ENCODE results near the gene DAAM1. TPM values are rescaled to one million over a fixed set of nuclear protein-coding genes. Genes with fewer than 3 reads are reported as not detected.

The DAAM1 gene
- total RNA-seq, 1 donor: 5.9 TPM

DNA sequence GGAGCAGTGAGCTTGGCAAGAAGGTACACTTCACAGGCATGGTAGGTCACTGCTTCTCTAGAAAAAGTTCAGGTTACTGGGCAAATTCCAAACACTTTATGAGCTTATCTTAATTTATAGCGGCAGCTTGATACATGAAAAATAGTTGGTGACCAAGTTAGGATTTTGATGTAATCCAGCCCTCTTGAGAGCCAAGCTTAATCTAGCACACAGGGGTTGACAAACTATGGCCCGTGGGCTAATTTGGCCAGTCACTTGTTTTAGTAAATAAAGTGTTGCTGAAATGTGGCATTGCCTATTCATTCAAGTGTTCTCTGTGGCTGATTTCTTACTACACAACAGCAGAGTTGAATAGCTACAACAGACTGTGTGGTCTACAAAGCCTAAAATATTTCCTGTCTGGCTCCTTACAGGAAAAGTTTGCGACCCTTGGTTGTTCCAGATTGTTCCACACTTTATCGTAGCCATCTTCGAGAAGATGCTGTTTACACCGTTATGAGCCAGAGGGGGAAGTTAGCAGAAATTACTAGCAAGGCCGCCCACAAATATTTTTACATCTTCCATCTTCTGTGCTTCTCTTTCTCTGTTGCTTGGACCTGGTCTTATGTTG, 120.9 kb downstream of the DAAM1 start:
- DNase-seq (ENCODE audit: low read depth in 2 of 3, low spot score in 2 of 3): no peak

DNA sequence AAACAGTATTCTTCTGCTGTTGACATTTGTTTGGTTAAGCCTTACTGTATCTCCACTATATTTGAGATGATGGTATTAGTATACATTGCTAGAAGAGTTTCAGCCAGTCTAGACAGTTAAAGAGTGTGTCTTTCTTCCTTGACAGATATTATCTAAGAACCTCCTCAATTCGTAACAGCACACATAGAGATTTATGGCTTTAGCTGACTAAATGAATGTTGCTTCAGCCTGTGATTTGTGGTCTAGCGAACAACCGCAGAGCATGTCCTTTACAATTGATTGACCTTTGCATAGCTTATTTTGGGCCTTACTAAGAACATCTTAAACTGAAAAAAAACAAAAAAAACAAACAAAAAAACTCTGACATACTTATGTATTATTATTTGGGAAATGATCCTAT, 122.2 kb downstream of the DAAM1 start:
- DNase-seq (ENCODE audit: low read depth in 2 of 3, low spot score in 2 of 3): peak in 1 of 3 donors; percentile 32

DNA sequence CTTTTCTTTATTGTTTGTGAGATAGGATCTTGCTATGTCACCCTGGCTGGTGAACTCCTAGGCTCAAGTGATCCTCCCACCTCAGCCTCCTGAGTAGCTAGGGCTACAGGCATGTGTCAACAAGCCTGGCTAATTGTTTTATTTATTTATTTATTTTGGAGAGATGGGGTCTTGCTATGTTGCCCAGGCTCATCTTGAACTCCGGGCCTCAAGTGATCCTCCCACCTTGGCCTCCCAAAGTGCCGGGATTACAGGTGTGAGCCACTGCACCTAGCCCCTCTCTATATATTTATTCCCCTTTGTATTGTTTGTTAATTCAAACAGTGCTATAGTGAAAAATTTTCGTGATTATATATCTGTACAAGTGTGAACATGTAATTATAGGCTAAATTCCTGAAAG, 123.3 kb downstream of the DAAM1 start:
- DNase-seq (ENCODE audit: low read depth in 2 of 3, low spot score in 2 of 3): no peak

DNA sequence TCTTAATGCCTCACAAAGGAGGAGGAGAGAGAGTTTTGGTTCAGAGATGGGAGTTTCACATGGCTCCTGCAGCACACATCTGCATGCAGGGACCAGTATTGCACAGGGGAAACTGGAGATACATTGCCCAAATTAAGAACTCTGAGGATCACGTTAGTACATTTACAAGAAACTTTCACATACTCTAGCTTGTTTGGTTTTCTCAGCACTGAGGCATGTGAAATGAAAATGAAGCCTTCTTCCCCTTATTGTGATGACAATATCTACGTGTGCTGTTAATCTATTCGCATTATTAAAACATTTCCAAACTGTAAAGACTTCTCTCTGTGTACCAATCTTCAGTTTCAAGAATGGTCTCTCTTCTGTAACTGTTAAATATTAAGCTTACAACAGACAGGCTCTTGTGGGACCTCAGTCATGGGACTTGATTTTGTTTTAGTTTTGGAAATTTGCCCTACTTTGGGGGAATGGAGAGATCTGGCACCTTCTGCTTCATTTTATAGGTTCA, 124.7 kb downstream of the DAAM1 start:
- no peak for DNase-seq (ENCODE audit: low read depth in 2 of 3, low spot score in 2 of 3)

DNA sequence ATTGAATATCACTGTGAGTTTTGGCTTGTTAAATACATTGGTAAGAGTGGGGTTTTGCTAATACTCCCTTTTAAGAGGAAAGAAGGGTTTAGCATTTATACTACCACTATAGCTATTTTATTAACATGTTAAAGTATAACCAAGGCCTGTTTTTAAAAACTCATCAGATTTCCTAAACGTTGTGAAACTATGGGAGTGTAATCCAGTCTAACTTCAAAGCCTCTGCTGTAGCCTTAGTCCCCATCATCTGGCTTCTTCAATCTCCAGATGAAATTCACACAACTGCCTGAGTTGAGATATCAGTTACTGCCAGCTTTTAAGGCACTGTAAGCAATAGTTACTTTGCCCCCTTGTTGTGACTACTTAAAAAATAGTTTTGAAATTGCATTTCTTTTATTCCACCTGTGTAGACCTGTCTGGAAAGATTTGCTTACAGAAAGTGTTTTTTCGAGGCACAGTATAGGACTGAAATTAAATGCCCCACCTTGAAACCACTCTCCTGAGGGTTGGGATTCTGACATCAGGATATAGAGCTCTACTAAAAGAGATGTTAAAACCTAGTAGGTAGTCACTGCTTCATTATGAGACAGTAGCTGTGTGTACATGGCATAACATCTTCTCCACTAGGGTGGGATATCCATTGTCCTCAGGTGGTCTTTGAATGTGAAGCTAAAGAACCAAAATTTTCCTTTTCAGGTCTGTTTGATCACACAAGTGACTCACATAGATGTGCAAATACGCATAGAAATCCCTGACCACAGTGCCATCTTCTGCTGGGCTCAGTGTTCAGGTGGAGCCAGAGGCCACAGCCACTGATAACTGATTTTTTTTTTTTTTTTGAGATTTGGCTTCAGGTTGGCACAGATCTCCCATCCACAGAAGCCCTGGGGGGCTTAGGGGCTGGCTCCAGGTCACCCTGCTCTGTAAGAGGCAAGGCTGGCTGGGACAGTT, 125.5 kb downstream of the DAAM1 start:
- no peak for DNase-seq (ENCODE audit: low read depth in 2 of 3, low spot score in 2 of 3)

DNA sequence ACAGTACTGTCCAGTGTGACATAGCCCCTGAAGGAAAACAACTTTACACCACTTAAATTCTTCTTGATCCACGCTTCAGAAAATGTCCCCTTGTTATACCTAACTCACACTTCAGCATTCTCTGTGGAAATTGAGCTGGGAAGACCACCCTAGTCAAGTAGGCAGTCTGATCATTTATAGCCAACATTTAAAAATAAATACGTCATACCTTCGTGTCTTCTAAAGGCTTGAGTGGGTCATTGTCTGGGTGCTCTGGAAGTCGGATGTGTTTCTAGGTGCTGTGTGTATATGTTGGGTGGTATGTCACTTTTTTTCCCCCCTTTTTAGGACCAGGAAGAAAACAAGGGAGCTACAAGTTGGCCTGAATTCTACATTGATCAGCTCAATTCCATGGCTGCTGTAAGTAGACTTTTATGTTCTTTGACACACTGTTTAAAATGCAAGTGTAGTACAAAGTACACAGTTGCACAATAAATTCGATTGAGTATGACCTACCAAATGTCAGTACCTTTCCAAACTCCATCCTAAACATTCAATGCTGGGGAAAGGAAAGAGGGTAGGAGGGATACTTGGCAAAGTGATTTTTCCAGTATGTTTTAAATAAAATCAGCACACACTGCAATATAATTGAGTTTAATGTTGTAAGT, 126.6 kb downstream of the DAAM1 start:
- DNase-seq (ENCODE audit: low read depth in 2 of 3, low spot score in 2 of 3): no peak

DNA sequence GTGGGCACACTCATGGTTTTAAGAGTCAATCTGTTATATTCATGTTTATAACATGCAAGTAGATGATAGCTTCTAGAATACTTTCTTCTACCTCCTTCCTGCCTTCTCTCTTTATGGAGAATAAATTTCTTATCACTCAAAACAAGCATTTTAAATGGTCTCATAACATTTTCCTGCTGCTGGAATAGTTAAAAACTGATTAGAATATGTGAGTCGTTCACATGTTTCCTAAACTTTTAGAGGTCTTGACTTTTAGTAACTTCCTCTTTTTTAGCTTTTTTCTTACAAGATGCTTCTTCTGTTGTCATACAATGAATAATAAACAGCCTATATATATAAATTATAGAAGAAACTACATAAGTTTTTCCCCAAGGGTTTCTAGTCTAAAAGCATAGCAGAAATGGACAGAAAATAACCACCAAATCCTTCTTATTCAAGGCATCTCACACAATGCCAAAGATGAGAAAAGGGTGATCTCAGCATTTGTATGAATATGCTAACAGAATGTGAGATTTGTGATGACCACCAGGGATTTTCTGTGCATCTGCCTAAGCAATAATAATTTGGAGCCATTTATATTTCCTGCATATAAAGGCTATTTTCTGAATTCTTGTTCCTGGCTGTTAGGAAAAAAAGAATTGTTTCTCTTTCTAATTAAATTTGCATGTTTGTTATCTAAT, 127.8 kb downstream of the DAAM1 start:
- DNase-seq (ENCODE audit: low read depth in 2 of 3, low spot score in 2 of 3): peak in 2 of 3 donors; percentile 9 to 50

DNA sequence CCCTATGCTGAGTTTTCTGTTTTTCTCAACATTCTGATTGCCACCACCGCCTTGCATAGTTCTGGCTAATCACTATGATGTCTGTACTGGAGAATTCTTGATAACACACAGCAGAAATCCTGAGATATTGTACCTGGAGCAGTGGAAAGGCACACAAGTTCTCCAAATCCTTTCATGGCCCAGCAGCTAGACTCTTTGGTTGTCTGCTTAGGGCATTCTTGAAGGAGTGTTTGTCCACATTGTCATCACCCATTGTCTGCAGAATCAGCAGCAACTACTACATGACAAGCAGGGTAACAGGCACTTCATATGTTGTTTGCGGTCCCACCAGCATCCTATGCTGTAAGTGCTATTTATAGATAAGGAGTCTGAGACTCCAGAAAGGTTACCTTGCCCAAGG, 128.9 kb downstream of the DAAM1 start:
- no peak for DNase-seq (ENCODE audit: low read depth in 2 of 3, low spot score in 2 of 3)

DNA sequence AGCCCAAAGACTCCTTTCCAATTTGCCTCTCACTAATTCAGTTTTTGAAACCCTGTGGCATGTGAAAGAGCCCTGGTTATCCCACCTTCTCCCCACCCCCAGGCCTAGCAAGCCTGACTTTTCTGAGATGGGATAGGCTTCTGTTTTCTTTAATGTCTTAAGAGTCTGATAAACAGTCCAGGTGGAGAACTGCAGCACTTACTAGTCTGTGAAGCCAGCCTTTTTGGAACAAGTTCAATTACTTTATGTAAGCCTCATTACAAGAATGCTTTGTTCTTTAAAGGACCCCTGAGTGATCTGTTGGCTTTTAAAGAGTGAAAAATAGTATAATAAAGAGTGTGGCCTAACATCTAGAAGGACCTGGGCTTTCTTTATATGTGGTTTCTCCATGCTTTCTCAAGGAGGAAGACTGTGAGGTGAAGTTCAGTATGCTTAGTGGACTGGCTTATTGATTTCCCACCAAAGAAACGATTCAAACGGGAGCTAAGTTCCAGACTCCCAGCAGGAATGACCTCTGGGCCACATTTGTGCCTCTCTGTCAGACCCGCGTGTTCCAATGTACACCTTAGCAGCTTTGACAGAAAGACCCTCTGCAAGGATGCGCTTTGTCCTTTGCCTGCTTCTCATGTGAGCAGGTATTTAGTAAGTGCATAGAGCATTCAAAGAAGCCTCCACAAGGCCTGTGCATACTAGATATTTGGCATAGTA, 129.5 kb downstream of the DAAM1 start:
- DNase-seq (ENCODE audit: low read depth in 2 of 3, low spot score in 2 of 3): no peak

DNA sequence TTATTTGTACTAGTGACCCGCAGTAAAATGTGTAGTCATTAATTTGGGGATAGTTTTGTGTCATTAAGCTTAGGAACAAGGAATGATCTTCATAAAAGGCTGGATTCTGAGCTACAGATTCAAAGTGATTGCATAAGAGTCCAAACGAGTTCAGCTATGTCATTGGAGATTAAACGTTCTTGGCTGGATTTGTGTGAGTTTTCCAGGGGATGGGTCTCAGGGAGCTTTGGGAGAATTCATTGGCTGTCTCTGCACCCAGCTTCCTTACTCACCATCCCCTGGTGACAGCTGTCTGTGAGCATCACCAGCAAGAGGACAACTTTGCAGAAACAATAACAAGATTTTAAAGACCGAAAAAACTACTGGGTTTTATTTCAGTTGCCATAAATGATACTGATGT, 130.4 kb downstream of the DAAM1 start:
- no peak for DNase-seq (ENCODE audit: low read depth in 2 of 3, low spot score in 2 of 3)

DNA sequence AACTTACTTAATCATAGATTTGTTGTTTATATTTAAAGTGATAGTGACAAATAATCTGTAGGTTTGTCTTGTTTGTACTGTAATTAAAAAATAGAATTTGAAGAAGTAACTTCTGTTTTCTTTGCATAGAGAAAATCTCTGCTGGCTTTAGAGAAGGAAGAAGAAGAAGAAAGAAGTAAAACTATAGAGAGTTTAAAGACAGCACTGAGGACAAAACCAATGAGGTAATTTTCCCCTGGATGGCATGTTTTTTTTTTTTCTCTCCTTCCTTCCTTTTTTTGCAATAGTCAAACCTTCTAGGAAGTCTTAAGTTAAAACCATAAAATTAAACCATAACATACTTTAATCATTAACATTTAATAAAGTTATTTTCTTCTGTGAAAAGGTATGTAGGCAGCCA, 131.9 kb downstream of the DAAM1 start:
- no peak for DNase-seq (ENCODE audit: low read depth in 2 of 3, low spot score in 2 of 3)

DNA sequence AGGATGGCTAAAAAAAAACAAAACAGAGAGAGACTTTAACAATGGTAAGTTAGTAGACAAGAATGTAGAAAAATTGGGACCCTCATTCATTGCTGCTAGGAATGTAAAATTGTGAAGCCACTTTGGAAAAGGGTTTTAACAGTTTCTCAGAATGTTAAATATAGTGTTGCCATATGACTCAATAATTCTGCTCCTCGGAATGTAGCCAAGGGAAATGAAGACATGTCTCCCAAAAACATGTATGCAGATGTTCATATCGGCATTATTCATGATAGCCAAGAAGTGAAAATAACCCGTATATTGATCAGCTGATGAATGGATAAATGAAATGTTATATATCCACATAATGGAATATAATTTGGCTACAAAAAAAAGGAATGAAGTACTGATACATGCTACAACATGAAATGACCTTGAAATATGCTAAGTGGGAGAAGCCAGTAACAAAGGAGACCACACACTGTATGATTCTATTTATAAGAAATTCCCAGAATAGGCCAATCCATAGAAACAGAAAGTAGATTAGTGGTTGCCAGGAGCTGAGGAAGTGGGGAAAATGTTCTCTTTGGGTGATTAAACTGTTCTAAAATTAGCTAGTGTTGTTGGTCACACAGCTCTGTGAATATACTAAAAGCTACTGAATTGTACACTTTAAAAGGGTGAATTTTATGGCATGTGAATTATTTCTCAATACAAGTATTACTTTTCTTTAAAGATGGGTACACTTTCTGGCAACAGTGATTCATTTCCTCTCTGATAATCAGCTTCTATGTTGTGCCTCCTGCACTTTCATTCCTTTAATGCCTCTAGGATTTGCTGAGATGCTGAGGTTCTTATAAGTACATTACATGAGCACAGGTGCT, 132.5 kb downstream of the DAAM1 start:
- no peak for DNase-seq (ENCODE audit: low read depth in 2 of 3, low spot score in 2 of 3)

DNA sequence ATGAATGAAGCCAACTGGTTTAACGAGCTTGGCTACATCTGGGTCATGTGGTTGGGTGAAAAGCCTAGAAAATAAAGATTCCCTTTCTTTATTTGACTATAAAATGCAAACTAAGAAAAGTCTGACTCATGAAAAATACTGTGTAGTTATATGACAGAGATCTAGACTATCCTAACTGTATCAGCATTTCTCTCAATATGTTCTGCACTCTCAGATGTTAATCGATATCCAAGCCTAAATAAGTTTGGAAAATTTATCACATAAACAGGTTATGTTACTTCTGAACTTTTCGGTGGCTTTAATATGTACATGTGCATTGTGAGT, 133.1 kb downstream of the DAAM1 start:
- DNase-seq (ENCODE audit: low read depth in 2 of 3, low spot score in 2 of 3): no peak

DNA sequence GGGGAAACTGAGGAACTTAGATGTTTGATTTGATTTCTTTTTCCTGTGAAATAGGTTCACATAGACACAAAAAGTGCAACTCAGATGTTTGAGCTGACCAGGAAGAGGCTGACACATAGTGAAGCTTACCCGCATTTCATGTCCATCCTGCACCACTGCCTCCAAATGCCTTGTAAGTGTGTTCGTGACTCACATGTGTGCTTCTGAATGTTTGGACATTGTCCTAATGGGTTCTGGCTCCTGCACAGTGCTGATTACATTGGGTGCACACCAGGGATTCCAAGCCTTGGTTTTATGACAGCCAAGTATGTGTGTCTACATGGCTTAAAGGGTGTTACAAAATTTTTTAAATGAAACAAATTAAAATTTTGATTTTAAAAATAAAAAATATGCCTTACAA, 137.4 kb downstream of the DAAM1 start:
- no peak for DNase-seq (ENCODE audit: low read depth in 2 of 3, low spot score in 2 of 3)

DNA sequence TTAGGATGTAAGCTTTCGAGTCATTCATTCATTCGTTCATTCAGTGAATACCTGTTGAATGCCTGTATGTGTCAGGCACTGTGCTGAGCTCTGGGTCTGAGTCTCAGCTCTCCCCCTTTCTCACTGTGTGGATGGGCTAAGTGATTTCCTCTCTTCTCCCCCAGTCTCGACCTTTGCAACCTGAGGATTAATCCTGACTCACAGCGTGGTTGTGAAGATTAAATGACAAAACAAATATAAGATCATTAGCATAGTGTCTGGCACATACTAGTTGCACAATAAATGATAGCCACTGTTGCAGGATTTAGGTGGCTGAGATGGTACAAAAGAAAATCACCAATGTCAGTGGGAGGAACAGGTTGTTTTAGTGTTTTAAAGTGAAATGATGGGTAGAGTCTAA, 140.0 kb downstream of the DAAM1 start:
- no peak for DNase-seq (ENCODE audit: low read depth in 2 of 3, low spot score in 2 of 3)

DNA sequence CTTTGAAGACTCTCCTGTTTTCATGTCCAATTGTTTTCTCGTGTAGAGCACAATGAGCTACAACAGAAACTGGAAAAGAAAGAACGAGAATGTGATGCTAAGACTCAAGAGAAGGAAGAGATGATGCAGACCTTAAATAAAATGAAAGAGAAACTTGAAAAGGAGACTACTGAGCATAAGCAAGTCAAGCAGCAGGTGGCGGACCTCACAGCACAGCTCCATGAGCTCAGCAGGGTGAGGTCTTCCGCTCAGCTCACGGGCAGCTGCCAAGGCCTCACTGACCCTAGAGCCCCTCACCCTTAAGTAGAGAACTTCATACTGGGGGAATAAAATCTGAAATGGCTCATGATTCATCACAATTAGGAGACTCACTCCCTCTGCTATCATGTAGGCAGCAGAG, 142.0 kb downstream of the DAAM1 start:
- no peak for DNase-seq (ENCODE audit: low read depth in 2 of 3, low spot score in 2 of 3)

DNA sequence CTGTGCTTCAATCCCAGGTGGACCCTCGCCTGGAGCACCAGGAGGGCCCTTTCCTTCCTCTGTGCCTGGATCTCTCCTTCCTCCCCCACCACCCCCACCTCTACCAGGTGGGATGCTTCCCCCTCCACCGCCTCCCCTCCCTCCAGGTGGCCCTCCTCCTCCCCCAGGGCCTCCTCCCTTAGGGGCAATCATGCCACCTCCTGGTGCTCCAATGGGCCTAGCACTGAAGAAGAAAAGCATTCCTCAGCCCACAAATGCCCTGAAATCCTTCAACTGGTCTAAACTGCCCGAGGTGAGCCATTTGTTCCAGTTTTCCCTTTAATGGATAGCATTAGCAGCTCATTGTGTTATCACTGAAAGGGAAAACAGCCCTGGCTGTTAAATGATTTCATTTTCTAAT, 142.8 kb downstream of the DAAM1 start:
- DNase-seq (ENCODE audit: low read depth in 2 of 3, low spot score in 2 of 3): no peak

DNA sequence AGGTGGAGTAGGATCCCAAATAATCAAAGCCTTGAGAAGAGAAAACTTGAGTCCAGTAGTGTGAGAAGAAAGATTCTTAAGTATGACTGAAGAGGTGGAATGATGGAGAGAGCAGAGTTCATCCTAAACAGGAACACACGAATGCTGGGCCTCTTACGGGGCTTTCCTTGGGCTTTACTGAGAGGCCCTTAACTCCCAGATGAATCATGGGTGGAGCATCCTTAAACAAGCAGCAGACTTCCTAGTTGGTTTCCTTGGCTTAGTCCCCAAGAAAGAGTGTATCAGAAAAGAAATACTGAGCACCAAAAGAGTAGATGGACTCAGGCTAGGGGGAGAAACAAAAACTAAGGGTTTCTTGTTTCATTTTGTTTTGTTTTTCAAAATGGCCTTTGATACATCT, 144.3 kb downstream of the DAAM1 start:
- DNase-seq (ENCODE audit: low read depth in 2 of 3, low spot score in 2 of 3): no peak

DNA sequence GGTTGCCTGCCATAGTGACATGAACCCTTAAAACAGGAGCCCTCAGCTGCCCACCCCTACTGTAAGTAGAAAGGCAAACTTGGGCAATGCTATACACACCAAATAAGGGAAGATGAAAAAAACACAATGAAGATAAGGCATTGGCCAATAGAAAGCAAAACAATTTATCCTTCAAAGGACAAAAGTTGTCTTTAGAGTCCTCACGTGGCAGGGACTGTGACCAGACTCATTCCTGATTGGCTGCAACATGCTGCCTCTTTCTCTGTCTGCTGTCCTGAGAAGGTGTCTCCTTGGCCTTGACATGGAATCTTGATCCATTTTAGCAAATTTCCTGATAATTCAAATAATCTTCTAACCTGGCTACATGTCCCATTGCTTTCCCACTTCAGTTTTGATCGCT, 144.8 kb downstream of the DAAM1 start:
- DNase-seq (ENCODE audit: low read depth in 2 of 3, low spot score in 2 of 3): no peak

DNA sequence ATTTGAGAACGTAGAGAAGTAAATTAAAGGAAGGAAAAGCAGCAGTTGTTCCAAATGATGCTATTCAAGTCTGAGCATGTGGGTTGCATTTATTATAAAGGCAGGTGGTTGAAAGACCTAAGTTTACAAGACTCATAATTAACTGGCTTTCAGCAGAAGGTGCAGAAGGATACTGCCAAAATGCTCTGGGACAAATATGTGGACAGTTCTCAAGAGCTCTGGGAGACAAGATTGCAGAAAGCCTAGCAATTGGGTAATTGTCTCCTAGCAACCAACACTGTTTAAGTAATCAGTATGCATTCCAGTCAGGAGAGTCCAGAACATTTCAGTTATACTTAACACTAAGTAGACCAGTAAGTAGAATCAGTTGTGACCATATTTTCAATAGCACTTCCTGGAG, 145.2 kb downstream of the DAAM1 start:
- DNase-seq (ENCODE audit: low read depth in 2 of 3, low spot score in 2 of 3): no peak
